K562 (cell line): Measurements from ENCODE around the gene ZNF699. TPM values are rescaled to one million over a fixed set of nuclear protein-coding genes. Genes with fewer than 3 reads are reported as not detected.

Experiments used
- CBFA2T2 ChIP-seq: fragments of 450-650 bp; conservative IDR thresholded peaks from 2 replicates; pipeline ENCODE4 v1.6.1; 2017; ENCODE audit warnings: mild to moderate bottlenecking
- CEBPZ ChIP-seq: fragments of 150-350 bp; IDR thresholded peaks from 2 replicates; pipeline ENCODE4 v1.6.1; 2014; ENCODE audit warnings: low read depth, mild to moderate bottlenecking, low read length, borderline replicate concordance
- DACH1 ChIP-seq: fragments of 450-650 bp; IDR thresholded peaks from 2 replicates; pipeline ENCODE4 v1.6.1; 2018; ENCODE audit not compliant: partially characterized antibody
- HCFC1 ChIP-seq: IDR thresholded peaks from 2 replicates; pipeline ENCODE4 v1.6.1; 2012; ENCODE audit warnings: low read depth, low read length, improper control_type of control experiment
- HNRNPLL ChIP-seq: fragments of 200-400 bp; formaldehyde crosslinking; IDR thresholded peaks from 2 replicates; pipeline ENCODE4 v1.6.1; 2017; ENCODE audit warnings: low read length, low read depth, mild to moderate bottlenecking; ENCODE audit not compliant: poor library complexity, severe bottlenecking
- MXI1 ChIP-seq: IDR thresholded peaks from 2 replicates; pipeline ENCODE4 v1.6.1; 2011; ENCODE audit warnings: low read depth, mild to moderate bottlenecking, improper control_type of control experiment, low read length
- NFATC3 ChIP-seq: fragments of 450-650 bp; IDR thresholded peaks from 2 replicates; pipeline ENCODE4 v1.6.1; 2017; ENCODE audit warnings: mild to moderate bottlenecking
- NR0B1 ChIP-seq: fragments of 450-650 bp; IDR thresholded peaks from one replicate; pipeline ENCODE4 v1.6.1; 2018; ENCODE audit warnings: mild to moderate bottlenecking, moderate library complexity; ENCODE audit not compliant: partially characterized antibody
- PHF20 ChIP-seq: fragments of 450-650 bp; IDR thresholded peaks from 2 replicates; pipeline ENCODE4 v1.6.1; 2018; ENCODE audit not compliant: partially characterized antibody
- PKNOX1 ChIP-seq: fragments of 450-650 bp; IDR thresholded peaks from 2 replicates; pipeline ENCODE4 v1.6.1; 2016
- RBM22 ChIP-seq: fragments of 200-400 bp; formaldehyde crosslinking; IDR thresholded peaks from 2 replicates; pipeline ENCODE4 v1.6.1; 2018; ENCODE audit warnings: low read length, low read depth; ENCODE audit not compliant: poor library complexity, severe bottlenecking
- SP1 ChIP-seq: sonication (generic); formaldehyde crosslinking; IDR thresholded peaks from 2 replicates; pipeline ENCODE4 v1.8.1; 2022; ENCODE audit warnings: mild to moderate bottlenecking, missing genetic modification reagents
- SPI1 ChIP-seq: IDR thresholded peaks from 2 replicates; pipeline ENCODE4 v1.6.1; 2011; ENCODE audit warnings: low read depth, low read length, control low read depth, borderline replicate concordance
- TARDBP ChIP-seq: fragments of 450-650 bp; IDR thresholded peaks from 2 replicates; pipeline ENCODE4 v1.6.1; 2016
- TEAD4 ChIP-seq, 2 experiments: sonication (generic) in 1 of 2; formaldehyde crosslinking in 1 of 2; IDR thresholded peaks; 2 replicates each; pipeline versions ENCODE4 v1.6.1 to v1.8.0; 2012 to 2022; ENCODE audit warnings: borderline replicate concordance in 1 of 2, inconsistent platforms in 1 of 2, low read length in 1 of 2, mild to moderate bottlenecking in 1 of 2, missing genetic modification reagents in 1 of 2
- ZBTB7A ChIP-seq: IDR thresholded peaks from 2 replicates; pipeline ENCODE4 v1.6.1; 2011; ENCODE audit warnings: low read depth, mild to moderate bottlenecking, low read length, moderate library complexity, borderline replicate concordance; ENCODE audit not compliant: control insufficient read depth
- ZNF436 ChIP-seq: fragments of 250-450, 450-650 bp; sonication (Bioruptor Pico); formaldehyde crosslinking; IDR thresholded peaks from 2 replicates; pipeline ENCODE4 v1.7.0; 2020; ENCODE audit warnings: mild to moderate bottlenecking
- polyA plus RNA-seq, 8 experiments: library from polyadenylated mRNA; depleted of rRNA in 4 of 8; stranded (reverse) in 5 of 8; unstranded in 3 of 8; fragments of >200 nt; fragmentation: Nextera tagmentation in 2 of 8; fragmentation: Illumina TruSeq in 1 of 8; extraction: Ambion mirVana in 2 of 8; extraction: Trizol in 1 of 8; gene quantifications; 2 replicates each; pipeline versions ENCODE4 v1.2.1 to v1.2.3, GENCODE V29; 2011 to 2014; ENCODE audit warnings: inconsistent platforms in 1 of 8, missing spikeins in 1 of 8
- total RNA-seq, 7 experiments: library from RNA; depleted of rRNA in 6 of 7; stranded (reverse); fragments of >200 nt in 6 of 7; fragmentation: Illumina TruSeq in 2 of 7; extraction: Trizol in 2 of 7; gene quantifications; 2 replicates each; pipeline versions ENCODE4 v1.2.1 to v1.2.3, GENCODE V29; 2011 to 2021; ENCODE audit warnings: low replicate concordance in 1 of 7
- TF ChIP-seq, protein P1 (sequence below): sonication (generic); formaldehyde crosslinking; IDR thresholded peaks from 2 replicates; pipeline ENCODE4 v1.8.1; 2023; ENCODE audit warnings: missing genetic modification reagents, mild to moderate bottlenecking, borderline replicate concordance

The ZNF699 gene
- total and polyA plus RNA-seq, 9 of the 15 experiments (the other 6 are each of a cell fraction or from before 2014, with no cell fraction given), result 0.08 to 4.1 (median 3.1) TPM

DNA sequence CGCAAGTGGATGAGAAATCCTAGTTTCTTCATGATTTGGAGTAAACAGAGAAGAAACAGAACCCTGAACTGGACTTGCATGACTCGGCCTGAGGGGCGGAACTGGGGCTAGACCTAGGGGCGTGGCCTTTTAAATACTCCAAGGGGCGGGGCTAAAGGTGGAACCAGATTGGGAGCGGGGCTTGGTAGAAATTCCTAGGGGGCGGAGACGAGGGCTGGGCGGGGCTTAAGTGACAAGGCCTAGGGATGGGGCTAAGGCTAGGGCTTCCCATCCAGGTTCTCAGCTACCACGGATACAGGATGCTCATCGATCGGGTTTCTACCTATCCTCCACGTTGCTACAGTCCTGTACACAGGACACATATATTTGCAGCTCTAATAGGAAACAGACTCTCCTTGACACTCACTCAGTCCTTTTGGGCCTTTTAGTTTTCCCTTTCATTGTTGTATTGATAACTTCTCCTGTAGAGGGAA, 372 bp upstream of the ZNF699 start (continued):
- no peak for TF ChIP-seq CEBPZ
- TF ChIP-seq PHF20, result no peak
- no peak for TF ChIP-seq HCFC1
- no peak for TF ChIP-seq RBM22
- no peak for TF ChIP-seq NFATC3
- TF ChIP-seq MXI1, result 0 out of 2 replicates have a peak, but pooled peaks have one; percentile 0
- TF ChIP-seq SPI1, result peak; percentile 70
- peak; percentile 29 for TF ChIP-seq HNRNPLL
- peak; percentile 55 for TF ChIP-seq SP1
- TF ChIP-seq, protein P1, sequence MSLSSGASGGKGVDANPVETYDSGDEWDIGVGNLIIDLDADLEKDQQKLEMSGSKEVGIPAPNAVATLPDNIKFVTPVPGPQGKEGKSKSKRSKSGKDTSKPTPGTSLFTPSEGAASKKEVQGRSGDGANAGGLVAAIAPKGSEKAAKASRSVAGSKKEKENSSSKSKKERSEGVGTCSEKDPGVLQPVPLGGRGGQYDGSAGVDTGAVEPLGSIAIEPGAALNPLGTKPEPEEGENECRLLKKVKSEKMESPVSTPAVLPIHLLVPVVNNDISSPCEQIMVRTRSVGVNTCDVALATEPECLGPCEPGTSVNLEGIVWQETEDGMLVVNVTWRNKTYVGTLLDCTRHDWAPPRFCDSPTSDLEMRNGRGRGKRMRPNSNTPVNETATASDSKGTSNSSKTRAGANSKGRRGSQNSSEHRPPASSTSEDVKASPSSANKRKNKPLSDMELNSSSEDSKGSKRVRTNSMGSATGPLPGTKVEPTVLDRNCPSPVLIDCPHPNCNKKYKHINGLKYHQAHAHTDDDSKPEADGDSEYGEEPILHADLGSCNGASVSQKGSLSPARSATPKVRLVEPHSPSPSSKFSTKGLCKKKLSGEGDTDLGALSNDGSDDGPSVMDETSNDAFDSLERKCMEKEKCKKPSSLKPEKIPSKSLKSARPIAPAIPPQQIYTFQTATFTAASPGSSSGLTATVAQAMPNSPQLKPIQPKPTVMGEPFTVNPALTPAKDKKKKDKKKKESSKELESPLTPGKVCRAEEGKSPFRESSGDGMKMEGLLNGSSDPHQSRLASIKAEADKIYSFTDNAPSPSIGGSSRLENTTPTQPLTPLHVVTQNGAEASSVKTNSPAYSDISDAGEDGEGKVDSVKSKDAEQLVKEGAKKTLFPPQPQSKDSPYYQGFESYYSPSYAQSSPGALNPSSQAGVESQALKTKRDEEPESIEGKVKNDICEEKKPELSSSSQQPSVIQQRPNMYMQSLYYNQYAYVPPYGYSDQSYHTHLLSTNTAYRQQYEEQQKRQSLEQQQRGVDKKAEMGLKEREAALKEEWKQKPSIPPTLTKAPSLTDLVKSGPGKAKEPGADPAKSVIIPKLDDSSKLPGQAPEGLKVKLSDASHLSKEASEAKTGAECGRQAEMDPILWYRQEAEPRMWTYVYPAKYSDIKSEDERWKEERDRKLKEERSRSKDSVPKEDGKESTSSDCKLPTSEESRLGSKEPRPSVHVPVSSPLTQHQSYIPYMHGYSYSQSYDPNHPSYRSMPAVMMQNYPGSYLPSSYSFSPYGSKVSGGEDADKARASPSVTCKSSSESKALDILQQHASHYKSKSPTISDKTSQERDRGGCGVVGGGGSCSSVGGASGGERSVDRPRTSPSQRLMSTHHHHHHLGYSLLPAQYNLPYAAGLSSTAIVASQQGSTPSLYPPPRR (CRISPR knock-in tag), result no peak
- no peak for TF ChIP-seq NR0B1
- peak; percentile 40; the same call in 1 of the 2 replicates for TF ChIP-seq TEAD4 (IDR thresholded peaks at IDR 0.05; ENCODE audit: low read length)
- no peak for TF ChIP-seq TEAD4 (CRISPR knock-in tag; IDR thresholded peaks at IDR 0.05; ENCODE audit: borderline replicate concordance)
- TF ChIP-seq TARDBP, result no peak
- TF ChIP-seq PKNOX1, result peak; percentile 45; the same call in 1 of the 2 replicates
- TF ChIP-seq ZBTB7A, result no peak
- no peak for TF ChIP-seq DACH1
- no peak for TF ChIP-seq ZNF436 (CRISPR knock-in tag)
- TF ChIP-seq CBFA2T2, result no peak
